Measurements from ENCODE around the gene BRF1.

- TF ChIP-seq CTCF (IDR thresholded peaks at IDR 0.05; ENCODE audit: low read depth, low read length, poor library complexity, severe bottlenecking) (no peak), EZH2phosphoT487 (IDR thresholded peaks at IDR 0.05; ENCODE audit: borderline replicate concordance, low read length) (no peak)
These were observed 28.8 kb upstream of the BRF1 start for GRCh38 chr14:105329411-105330150.

All from DOHH2 (cell line).